Breast epithelium (tissue), 4 donors: Measurements from ENCODE around the gene PAIP2. TPM values are rescaled to one million over a fixed set of nuclear protein-coding genes. Genes with fewer than 3 reads are reported as not detected.

Experiments
- DNase-seq, 2 donors: peaks; one replicate each; pipeline ENCODE4 v3.0.0-alpha.2; 2019; ENCODE audit warnings: low spot score in 2 of 2
- H3K27ac ChIP-seq, 2 donors: fragments of 200-600 bp; sonication (generic) in 1 of 2; one replicate each; pipeline ENCODE4 v1.5.1; 2016 to 2019; ENCODE audit warnings: mild to moderate bottlenecking in 1 of 2
- H3K27me3 ChIP-seq, 2 donors: fragments of 200-600 bp; sonication (generic) in 1 of 2; one replicate each; pipeline versions ENCODE4 v1.5.1 to v1.6.0; 2017 to 2019; ENCODE audit warnings: control low read depth in 1 of 2, mild to moderate bottlenecking in 1 of 2
- H3K36me3 ChIP-seq: fragments of 200-600 bp; one replicate; pipeline ENCODE4 v1.5.1; 2019
- H3K4me1 ChIP-seq, 2 donors: fragments of 200-600 bp; sonication (generic); one replicate each; pipeline ENCODE4 v1.5.1; 2016 to 2019; ENCODE audit warnings: control low read depth in 1 of 2
- H3K4me3 ChIP-seq, 3 donors: fragments of 200-600 bp; sonication (generic); 1 replicate in 2 of 3; 2 replicates in 1 of 3; pipeline ENCODE4 v1.5.1; 2016 to 2019; ENCODE audit warnings: mild to moderate bottlenecking in 3 of 3, moderate library complexity in 2 of 3
- H3K9me3 ChIP-seq, 2 donors: fragments of 200-600 bp; sonication (generic) in 1 of 2; one replicate each; pipeline ENCODE4 v1.5.1; 2016 to 2019; ENCODE audit warnings: control low read depth in 1 of 2
- CTCF ChIP-seq, 3 donors: fragments of 450-650 bp; IDR thresholded peaks; one replicate each; pipeline ENCODE4 v1.5.1; 2016 to 2017; ENCODE audit warnings: antibody characterized with exemption in 3 of 3, mild to moderate bottlenecking in 3 of 3, moderate library complexity in 3 of 3
- POLR2A ChIP-seq: fragments of 450-650 bp; IDR thresholded peaks from one replicate; pipeline ENCODE4 v1.6.1; 2016; ENCODE audit warnings: antibody characterized with exemption, mild to moderate bottlenecking, moderate library complexity
- POLR2AphosphoS5 ChIP-seq, 3 donors: sonication (generic); formaldehyde crosslinking; IDR thresholded peaks; one replicate each; pipeline ENCODE4 v1.6.1; 2017; ENCODE audit warnings: antibody characterized with exemption in 3 of 3
- intact Hi-C: fragments of 100-400 bp; cut with DNase I; formaldehyde crosslinking; loops from one replicate; pipeline ENCODE4 v1.15.1; 2023; ENCODE audit warnings: low total_unique reads
- total RNA-seq, 3 donors: library from RNA; depleted of rRNA; stranded (reverse); fragments of >200 nt; gene quantifications; one replicate each; pipeline ENCODE4 v1.1.0, GENCODE V29; 2016

PAIP2 gene
- total RNA-seq, 3 donors from 2014 or later: 86.3 to 95.4 (median 95.0) TPM

- no peak overlapping the region for H3K4me3 ChIP-seq
- peaks cover 1 to 10% of the 10 kb centered on the region in 2 donors for H3K4me1 ChIP-seq
- peak overlapping the region in 1 of 2 donors; percentile 66 for H3K27ac ChIP-seq
- H3K9me3 ChIP-seq: no peaks in the 10 kb centered on the region
- intact Hi-C loops: no loop called here
- DNase-seq: no peak
- no peaks in the 10 kb centered on the region for H3K36me3 ChIP-seq
- H3K27me3 ChIP-seq: no peaks in the 10 kb centered on the region
- TF ChIP-seq CTCF (IDR thresholded peaks at IDR 0.05): no peak
These were observed 68.7 kb downstream of the PAIP2 start for GRCh38 chr5:139410121-139410992.

- Histone ChIP-seq H3K27ac (peak overlapping the region in 1 of 2 donors; percentile 66), H3K4me1 (peaks cover 4 to 12% of the 10 kb centered on the region in 2 donors), H3K4me3 (no peak overlapping the region), H3K27me3 (no peaks in the 10 kb centered on the region), H3K36me3 (no peaks in the 10 kb centered on the region), H3K9me3 (no peaks in the 10 kb centered on the region)
- intact Hi-C loops: no loop called here
- DNase-seq: no peak
- TF ChIP-seq POLR2AphosphoS5 (IDR thresholded peaks at IDR 0.05) (no peak), CTCF (IDR thresholded peaks at IDR 0.05) (no peak), POLR2A (no peak)
These were observed 69.6 kb downstream of the PAIP2 start for GRCh38 chr5:139410993-139411828.

- no peak for DNase-seq
- peaks cover 4 to 12% of the 10 kb centered on the region in 2 donors for H3K4me1 ChIP-seq
- H3K36me3 ChIP-seq: no peaks in the 10 kb centered on the region
- intact Hi-C loops: no loop called here
- H3K9me3 ChIP-seq: no peaks in the 10 kb centered on the region
- no peak overlapping the region for H3K4me3 ChIP-seq
- no peak overlapping the region for H3K27ac ChIP-seq
- TF ChIP-seq POLR2AphosphoS5 (IDR thresholded peaks at IDR 0.05): no peak
- TF ChIP-seq POLR2A: no peak
- no peak for TF ChIP-seq CTCF (IDR thresholded peaks at IDR 0.05)
- no peaks in the 10 kb centered on the region for H3K27me3 ChIP-seq
These were observed 71.5 kb downstream of the PAIP2 start for GRCh38 chr5:139413153-139413552.

GRCh38 chr5:139413963-139414362, 72.3 kb downstream of the PAIP2 start:
- intact Hi-C loops: loop anchor here (2.0 kb wide), 1 partner anchor 73 kb away; no protein-coding TSS in a partner anchor
- Histone ChIP-seq H3K4me1 (peaks cover 4 to 12% of the 10 kb centered on the region in 2 donors), H3K9me3 (no peaks in the 10 kb centered on the region), H3K36me3 (no peaks in the 10 kb centered on the region), H3K27ac (peak overlapping the region; percentile 38 to 77), H3K27me3 (no peaks in the 10 kb centered on the region), H3K4me3 (no peak overlapping the region)
- TF ChIP-seq CTCF (IDR thresholded peaks at IDR 0.05) (no peak), POLR2A (no peak), POLR2AphosphoS5 (IDR thresholded peaks at IDR 0.05) (no peak)
- no peak for DNase-seq
